HepG2 (cell line): Measurements from ENCODE around the gene MCOLN1. TPM values are rescaled to one million over a fixed set of nuclear protein-coding genes. Genes with fewer than 3 reads are reported as not detected.

Experiments
- ATAC-seq: fragments of 200-7000 bp; cut with Tn5 transposase; 3 replicates; pipeline ENCODE4 v1.9.1; 2020; ENCODE audit warnings: mild to moderate bottlenecking, moderate library complexity
- BruUV-seq: library from RNA; stranded (reverse); fragments of 400-500 nt; replicated peaks from 2 replicates; lab custom pipeline; 2021; lab: Mats Ljungman, UMichigan
- CTCF ChIA-PET: fragments of 300-600 bp; formaldehyde crosslinking; extraction: SDS; loops from one replicate; lab custom pipeline; 2021; ENCODE audit warnings: low total read pairs, inconsistent platforms, low intra/inter-chr PET ratio; lab: Yijun Ruan, JAX
- POLR2A ChIA-PET: fragments of 350-600 bp; sonication (Branson Sonifier 250); formaldehyde crosslinking; loops from one replicate; lab custom pipeline; 2020; ENCODE audit warnings: antibody characterized with exemption, inconsistent platforms; lab: Yijun Ruan, JAX
- DNase-seq: peaks from one replicate; pipeline ENCODE4 v3.0.0-alpha.2; 2015; ENCODE audit warnings: low spot score
- FAIRE-seq: peaks from 3 replicates; lab custom pipeline; 2011; peaks lifted over from hg19 to GRCh38; lab: Jason Lieb, UNC
- H2AFZ ChIP-seq: one replicate; pipeline ENCODE4 v1.6.1; 2011; ENCODE audit warnings: low read length, inconsistent platforms
- H3K27ac ChIP-seq: fragments of 300-600 bp; 3 replicates; pipeline ENCODE4 v1.8.0; 2011; ENCODE audit warnings: mixed run types, mild to moderate bottlenecking, mixed read lengths, low read length, inconsistent platforms; ENCODE audit not compliant: insufficient read depth; ENCODE audit errors: extremely low read length
- H3K27me3 ChIP-seq, 2 experiments: fragments of 200-600 bp in 1 of 2; 2 replicates in 1 of 2; 3 replicates in 1 of 2; pipeline versions ENCODE4 v1.6.0 to v1.8.0; 2011; ENCODE audit warnings: low read length in 2 of 2, mild to moderate bottlenecking in 2 of 2, moderate library complexity in 2 of 2, inconsistent platforms in 1 of 2; ENCODE audit not compliant: insufficient read depth in 2 of 2, control insufficient read depth in 1 of 2
- H3K36me3 ChIP-seq, 2 experiments: fragments of 200-600 bp in 1 of 2; replicated peaks in 1 of 2; 2 replicates in 1 of 2; 3 replicates in 1 of 2; pipeline versions ENCODE4 v1.5.1 to v1.8.0; 2011; ENCODE audit warnings: low read length in 2 of 2, inconsistent platforms in 1 of 2; ENCODE audit not compliant: insufficient read depth in 2 of 2, control insufficient read depth in 1 of 2
- H3K4me1 ChIP-seq: 2 replicates; pipeline ENCODE4 v1.5.1; 2012; ENCODE audit warnings: low read length, inconsistent platforms; ENCODE audit not compliant: insufficient read depth
- H3K4me2 ChIP-seq: 2 replicates; pipeline ENCODE4 v1.6.0; 2011; ENCODE audit warnings: low read depth, low read length, inconsistent platforms
- H3K4me3 ChIP-seq, 3 experiments: fragments of 200-600 bp in 1 of 3; sonication (generic), shearing (Covaris generic) in 1 of 3; replicated peaks in 1 of 3; 2 replicates each; pipeline ENCODE4 v1.5.1; 2011 to 2016; ENCODE audit warnings: low read length in 3 of 3, inconsistent platforms in 2 of 3, low read depth in 2 of 3, mild to moderate bottlenecking in 2 of 3, control low read depth in 1 of 3, mixed read lengths in 1 of 3; ENCODE audit not compliant: insufficient read depth in 1 of 3
- H3K79me2 ChIP-seq: one replicate; pipeline ENCODE4 v1.6.1; 2011; ENCODE audit warnings: low read length, inconsistent platforms; ENCODE audit not compliant: insufficient read depth
- H3K9ac ChIP-seq: 2 replicates; pipeline ENCODE4 v1.6.0; 2011; ENCODE audit warnings: mild to moderate bottlenecking, low read depth, low read length, inconsistent platforms; ENCODE audit not compliant: insufficient read depth
- H3K9me3 ChIP-seq: 2 replicates; pipeline ENCODE4 v1.5.1; 2012; ENCODE audit warnings: mild to moderate bottlenecking, low read length
- H4K20me1 ChIP-seq: 2 replicates; pipeline ENCODE4 v1.6.0; 2011; ENCODE audit warnings: inconsistent platforms, mild to moderate bottlenecking, low read length, moderate library complexity; ENCODE audit not compliant: insufficient read depth
- BHLHE40 ChIP-seq: IDR thresholded peaks from 2 replicates; pipeline ENCODE4 v1.6.1; 2011; ENCODE audit warnings: low read length, improper control_type of control experiment
- CBX2 ChIP-seq, 2 experiments: fragments of 200-600 bp in 1 of 2; sonication (generic); formaldehyde crosslinking in 1 of 2; IDR thresholded peaks; 2 replicates each; pipeline versions ENCODE4 v1.7.0 to v1.8.1; 2018 to 2022; ENCODE audit warnings: low read depth in 2 of 2, low read length in 1 of 2, mild to moderate bottlenecking in 1 of 2, missing genetic modification reagents in 1 of 2
- CEBPB ChIP-seq: IDR thresholded peaks from 2 replicates; pipeline ENCODE4 v1.6.1; 2011; ENCODE audit warnings: low read depth, low read length, improper control_type of control experiment, borderline replicate concordance
- DMAP1 ChIP-seq: IDR thresholded peaks from 2 replicates; pipeline ENCODE4 v1.6.1; 2016
- HIC2 ChIP-seq: sonication (generic); formaldehyde crosslinking; IDR thresholded peaks from 2 replicates; pipeline ENCODE4 v1.9.0; 2022; ENCODE audit warnings: low read depth, missing genetic modification reagents
- HOMEZ ChIP-seq: IDR thresholded peaks from 2 replicates; pipeline ENCODE4 v1.6.1; 2016; ENCODE audit warnings: low read depth
- KDM3A ChIP-seq: IDR thresholded peaks from 2 replicates; pipeline ENCODE4 v1.6.1; 2018; ENCODE audit warnings: low read depth, missing compliant biosample characterization
- MLLT10 ChIP-seq: sonication (generic); formaldehyde crosslinking; IDR thresholded peaks from 2 replicates; pipeline ENCODE4 v1.4.0; 2020; ENCODE audit warnings: missing genetic modification reagents
- MTA1 ChIP-seq: sonication (generic); formaldehyde crosslinking; IDR thresholded peaks from 2 replicates; pipeline ENCODE4 v1.4.0; 2020; ENCODE audit warnings: missing genetic modification reagents, mild to moderate bottlenecking, borderline replicate concordance
- SAFB2 ChIP-seq: sonication (generic); formaldehyde crosslinking; IDR thresholded peaks from 2 replicates; pipeline ENCODE4 v1.5.1; 2020; ENCODE audit warnings: missing genetic modification reagents, low read depth, mild to moderate bottlenecking, borderline replicate concordance
- U2AF1 ChIP-seq: fragments of 200-400 bp; formaldehyde crosslinking; optimal IDR thresholded peaks from 2 replicates; pipeline ENCODE3; 2017; ENCODE audit warnings: mild to moderate bottlenecking, low read depth, low read length
- ZBTB38 ChIP-seq: sonication (generic); formaldehyde crosslinking; IDR thresholded peaks from 2 replicates; pipeline ENCODE4 v1.5.1; 2020; ENCODE audit warnings: mild to moderate bottlenecking, missing genetic modification reagents
- ZKSCAN8 ChIP-seq: IDR thresholded peaks from 2 replicates; pipeline ENCODE4 v1.6.1; 2016; ENCODE audit warnings: borderline replicate concordance, missing genetic modification reagents, missing compliant biosample characterization
- ZNF572 ChIP-seq: sonication (generic); formaldehyde crosslinking; IDR thresholded peaks from 2 replicates; pipeline ENCODE4 v1.5.1; 2020; ENCODE audit warnings: mild to moderate bottlenecking, missing genetic modification reagents
- ZNF644 ChIP-seq: IDR thresholded peaks from 2 replicates; pipeline ENCODE4 v1.6.1; 2016; ENCODE audit warnings: low read depth
- WGBS: methylation state at CpG from one replicate; pipeline ENCODE4 v1.1.6; 2017; ENCODE audit warnings: low lambda C conversion rate; 5-methylcytosine and 5-hydroxymethylcytosine counted together
- in situ Hi-C: cut with HindIII; loops from 2 replicates; pipeline ENCODE4 v1.10.0; 2017; ENCODE audit warnings: low pct_unique_long_range_greater_than_20kb; ENCODE audit not compliant: extremely low pct_ligation_motif_present
- intact Hi-C: fragments of 100-400 bp; cut with micrococcal nuclease; formaldehyde crosslinking; loops from one replicate; pipeline ENCODE4 v1.10.0; 2022; ENCODE audit not compliant: unreplicated experiment
- polyA plus RNA-seq, 8 experiments: library from polyadenylated mRNA; depleted of rRNA in 3 of 8; stranded (reverse) in 7 of 8; unstranded in 1 of 8; fragments of >200 nt; fragmentation: Illumina TruSeq in 4 of 8; extraction: Trizol in 4 of 8; gene quantifications; 2 replicates each; pipeline versions ENCODE4 v1.2.1 to v1.2.3, GENCODE V29; 2011 to 2016; ENCODE audit warnings: low read depth in 4 of 8, missing spikeins in 1 of 8, mixed read lengths in 1 of 8; ENCODE audit not compliant: insufficient read depth in 1 of 8
- total RNA-seq, 5 experiments: library from RNA; depleted of rRNA; stranded (reverse); fragments of >200 nt; fragmentation: Illumina TruSeq; extraction: Trizol; gene quantifications; 2 replicates each; pipeline ENCODE4 v1.2.3, GENCODE V29; 2016; ENCODE audit warnings: low read depth in 1 of 5
- TF ChIP-seq, protein P1 (sequence below): sonication (generic); formaldehyde crosslinking; conservative IDR thresholded peaks from 2 replicates; pipeline ENCODE4 v1.8.0; 2022; ENCODE audit warnings: missing genetic modification reagents

MCOLN1 gene
- total and polyA plus RNA-seq, 2 of the 13 experiments (the other 11 are each of a cell fraction or from before 2014, with no cell fraction given), result 3.4 to 15.7 TPM

DNA sequence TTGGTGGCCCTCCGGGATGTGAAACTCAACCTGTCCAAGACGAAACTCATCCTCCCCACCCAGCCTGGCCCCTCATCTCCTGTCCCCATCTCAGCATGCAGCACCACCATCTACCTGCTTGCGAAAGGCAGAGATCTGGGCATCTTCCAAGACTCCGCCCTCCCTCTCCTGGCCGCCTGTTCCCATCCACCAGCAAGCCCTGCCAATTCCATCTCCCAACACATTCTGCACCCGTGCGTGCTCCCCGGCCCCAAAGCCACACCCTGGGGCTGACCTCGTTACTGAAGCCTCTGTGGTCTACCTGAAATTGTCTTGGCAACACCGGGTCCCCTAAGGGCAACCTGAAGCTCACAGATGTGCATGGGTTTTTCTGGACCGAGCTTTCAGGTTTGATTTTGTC, 60.0 kb downstream of the MCOLN1 start:
- no TSS peak for BruUV-seq
- Histone ChIP-seq H3K4me2 (no peak overlapping the region), H3K79me2 (no peaks in the 10 kb centered on the region), H2AFZ (no peak overlapping the region), H3K9ac (no peak overlapping the region), H4K20me1 (no peaks in the 10 kb centered on the region), H3K27me3 (peaks cover 2 to 16% of the 10 kb centered on the region in 2 experiments; a peak in 2 of 5 replicates), H3K36me3 (no peaks in the 10 kb centered on the region), H3K27ac (no peak overlapping the region), H3K4me1 (no peaks in the 10 kb centered on the region), H3K9me3 (no peaks in the 10 kb centered on the region), H3K4me3 (no peak overlapping the region)
- 16% methylated on average over 11 of the region's 11 CpGs for WGBS
- ChIA-PET CTCF (no interaction called here), POLR2A (no interaction called here)
- DNase-seq (no peak), ATAC-seq (no peak), FAIRE-seq (no peak)
- intact Hi-C loops (no loop called here), in situ Hi-C loops (no loop called here)
- TF ChIP-seq BHLHE40, result no peak
- no peak for TF ChIP-seq HOMEZ (CRISPR knock-in tag)
- TF ChIP-seq ZBTB38 (CRISPR knock-in tag), result no peak
- no peak for TF ChIP-seq MLLT10 (CRISPR knock-in tag)
- TF ChIP-seq SAFB2 (CRISPR knock-in tag), result no peak
- no peak for TF ChIP-seq ZKSCAN8
- TF ChIP-seq KDM3A (CRISPR knock-in tag), result no peak
- TF ChIP-seq HIC2 (CRISPR knock-in tag), result no peak
- no peak for TF ChIP-seq ZNF644 (CRISPR knock-in tag)
- no peak for TF ChIP-seq U2AF1
- no peak for TF ChIP-seq ZNF572
- no peak for TF ChIP-seq MTA1 (CRISPR knock-in tag)
- no peak for TF ChIP-seq CBX2 (IDR thresholded peaks at IDR 0.05; ENCODE audit: low read depth, low read length)
- no peak for TF ChIP-seq CBX2 (CRISPR knock-in tag; IDR thresholded peaks at IDR 0.05; ENCODE audit: low read depth)
- TF ChIP-seq CEBPB, result no peak
- no peak for TF ChIP-seq DMAP1 (CRISPR knock-in tag)
- TF ChIP-seq, protein P1, sequence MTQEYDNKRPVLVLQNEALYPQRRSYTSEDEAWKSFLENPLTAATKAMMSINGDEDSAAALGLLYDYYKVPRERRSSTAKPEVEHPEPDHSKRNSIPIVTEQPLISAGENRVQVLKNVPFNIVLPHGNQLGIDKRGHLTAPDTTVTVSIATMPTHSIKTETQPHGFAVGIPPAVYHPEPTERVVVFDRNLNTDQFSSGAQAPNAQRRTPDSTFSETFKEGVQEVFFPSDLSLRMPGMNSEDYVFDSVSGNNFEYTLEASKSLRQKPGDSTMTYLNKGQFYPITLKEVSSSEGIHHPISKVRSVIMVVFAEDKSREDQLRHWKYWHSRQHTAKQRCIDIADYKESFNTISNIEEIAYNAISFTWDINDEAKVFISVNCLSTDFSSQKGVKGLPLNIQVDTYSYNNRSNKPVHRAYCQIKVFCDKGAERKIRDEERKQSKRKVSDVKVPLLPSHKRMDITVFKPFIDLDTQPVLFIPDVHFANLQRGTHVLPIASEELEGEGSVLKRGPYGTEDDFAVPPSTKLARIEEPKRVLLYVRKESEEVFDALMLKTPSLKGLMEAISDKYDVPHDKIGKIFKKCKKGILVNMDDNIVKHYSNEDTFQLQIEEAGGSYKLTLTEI (CRISPR knock-in tag), result no peak
